Measurements from ENCODE around the gene FASTKD1.

- TF ChIP-seq CTCF (IDR thresholded peaks at IDR 0.05; ENCODE audit: extremely low read depth in 1 of 2, insufficient read depth in 1 of 2, low read depth in 1 of 2, low read length in 2 of 2) (no peak), POLR2AphosphoS5 (IDR thresholded peaks at IDR 0.05; ENCODE audit: insufficient read depth, low read depth, low read length) (no peak), EZH2 (IDR thresholded peaks at IDR 0.05; ENCODE audit: borderline replicate concordance, low read depth, low read length, severe bottlenecking) (no peak), POLR2A (IDR thresholded peaks at IDR 0.05; ENCODE audit: low read depth, low read length) (no peak), MYC (IDR thresholded peaks at IDR 0.05; ENCODE audit: low read depth, low read length) (no peak), MAX (IDR thresholded peaks at IDR 0.05; ENCODE audit: insufficient read depth, insufficient read length) (no peak)
These were observed 47.2 kb downstream of the FASTKD1 start for GRCh38 chr2:169526451-169526850.
